ENCODE data around the gene ABI3BP. TPM values are rescaled to one million over a fixed set of nuclear protein-coding genes. Genes with fewer than 3 reads are reported as not detected.

The ABI3BP gene
- total and polyA plus RNA-seq, 4 donors = 1.9 to 4.2 (median 2.4) TPM

DNA sequence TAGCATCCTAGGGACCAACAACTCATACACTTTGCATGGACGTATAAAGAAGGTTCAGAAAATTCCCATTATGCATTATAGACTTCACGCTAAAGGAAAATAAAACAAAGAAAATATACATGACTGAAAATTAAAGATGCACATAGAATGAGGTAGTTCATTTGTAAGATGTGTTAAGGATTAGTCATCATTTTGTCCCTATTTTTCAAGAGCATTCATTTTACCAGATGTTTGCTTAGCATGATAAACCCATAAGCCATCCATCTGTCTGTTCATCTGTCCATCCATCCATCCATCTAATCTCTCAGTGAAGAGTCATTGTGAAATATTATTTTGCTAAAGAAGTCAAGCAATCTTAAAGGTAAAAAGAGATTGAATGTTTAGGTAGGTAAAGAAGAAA is 203.6 kb downstream of the ABI3BP start:
- Histone ChIP-seq H3K4me3 (ENCODE audit: low read depth in 1 of 3, low read length in 3 of 3) (no peak overlapping the region), H3K4me1 (ENCODE audit: control insufficient read depth in 4 of 4, insufficient read depth in 4 of 4, low read length in 3 of 4) (no peaks in the 10 kb centered on the region), H3K36me3 (ENCODE audit: control insufficient read depth in 4 of 4, insufficient read depth in 3 of 4, low read depth in 1 of 4, low read length in 3 of 4) (no peaks in the 10 kb centered on the region), H3K9me3 (ENCODE audit: control insufficient read depth in 4 of 4, low read length in 3 of 4) (peaks cover 0 to 5% (median 0%) of the 10 kb centered on the region in 4 donors), H3K9ac (ENCODE audit: low read depth in 1 of 2, low read length in 2 of 2) (no peak overlapping the region), H3K27ac (ENCODE audit: low read depth in 1 of 2, low read length in 2 of 2) (no peak overlapping the region), H3K27me3 (ENCODE audit: control insufficient read depth in 4 of 4, insufficient read depth in 4 of 4, low read length in 3 of 4) (no peaks in the 10 kb centered on the region)
- no peak for DNase-seq (ENCODE audit: low spot score)
- TF ChIP-seq HNF4A (conservative IDR thresholded peaks at IDR 0.05) = no peak
- TF ChIP-seq YY1 (IDR thresholded peaks at IDR 0.05) = no peak
- no peak for TF ChIP-seq TAF1 (conservative IDR thresholded peaks at IDR 0.05)
- whole genome bisulfite sequencing = 94% methylated on average over 2 of the region's 2 CpGs

DNA sequence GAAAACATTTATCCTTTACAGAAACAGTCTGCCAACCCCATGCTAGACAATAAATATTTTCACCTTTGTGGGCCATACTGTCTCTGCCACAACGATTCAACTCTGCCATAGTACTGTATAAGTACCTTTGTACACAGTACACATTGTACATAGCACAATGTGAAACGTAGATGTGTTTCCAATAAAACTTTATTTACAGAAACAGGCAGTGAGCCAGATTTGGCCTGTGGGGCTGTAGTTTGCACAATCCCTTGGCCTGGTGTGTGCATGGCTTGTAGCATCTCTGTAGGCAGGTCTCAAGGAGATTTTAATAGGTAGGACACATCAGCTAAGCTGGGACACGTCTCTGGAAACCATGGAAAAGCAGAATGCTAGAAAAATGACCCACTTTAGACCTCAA is 209.6 kb downstream of the ABI3BP start:
- Histone ChIP-seq H3K4me3 (ENCODE audit: low read depth in 1 of 3, low read length in 3 of 3) (no peak overlapping the region), H3K9ac (ENCODE audit: low read depth in 1 of 2, low read length in 2 of 2) (no peak overlapping the region), H3K4me1 (ENCODE audit: control insufficient read depth in 4 of 4, insufficient read depth in 4 of 4, low read length in 3 of 4) (no peaks in the 10 kb centered on the region), H3K27me3 (ENCODE audit: control insufficient read depth in 4 of 4, insufficient read depth in 4 of 4, low read length in 3 of 4) (no peaks in the 10 kb centered on the region), H3K9me3 (ENCODE audit: control insufficient read depth in 4 of 4, low read length in 3 of 4) (peaks cover 0 to 5% (median 0%) of the 10 kb centered on the region in 4 donors), H3K27ac (ENCODE audit: low read depth in 1 of 2, low read length in 2 of 2) (no peak overlapping the region), H3K36me3 (ENCODE audit: control insufficient read depth in 4 of 4, insufficient read depth in 3 of 4, low read depth in 1 of 4, low read length in 3 of 4) (no peaks in the 10 kb centered on the region)
- 82% methylated on average over 3 of the region's 3 CpGs for WGBS
- DNase-seq (ENCODE audit: low spot score) = no peak
- TF ChIP-seq JUND (IDR thresholded peaks at IDR 0.05) (no peak), SP1 (IDR thresholded peaks at IDR 0.05) (no peak), NR2F2 (IDR thresholded peaks at IDR 0.05) (no peak), TAF1 (conservative IDR thresholded peaks at IDR 0.05) (no peak), GABPA (IDR thresholded peaks at IDR 0.05 in 1 of 2, conservative IDR thresholded peaks at IDR 0.05 in 1 of 2) (no peak), HNF4G (IDR thresholded peaks at IDR 0.05) (no peak), RXRA (IDR thresholded peaks at IDR 0.05) (no peak), EGR1 (IDR thresholded peaks at IDR 0.05; ENCODE audit: low read depth in 2 of 2) (no peak), HNF4A (conservative IDR thresholded peaks at IDR 0.05) (no peak)
- TF ChIP-seq, protein P1, sequence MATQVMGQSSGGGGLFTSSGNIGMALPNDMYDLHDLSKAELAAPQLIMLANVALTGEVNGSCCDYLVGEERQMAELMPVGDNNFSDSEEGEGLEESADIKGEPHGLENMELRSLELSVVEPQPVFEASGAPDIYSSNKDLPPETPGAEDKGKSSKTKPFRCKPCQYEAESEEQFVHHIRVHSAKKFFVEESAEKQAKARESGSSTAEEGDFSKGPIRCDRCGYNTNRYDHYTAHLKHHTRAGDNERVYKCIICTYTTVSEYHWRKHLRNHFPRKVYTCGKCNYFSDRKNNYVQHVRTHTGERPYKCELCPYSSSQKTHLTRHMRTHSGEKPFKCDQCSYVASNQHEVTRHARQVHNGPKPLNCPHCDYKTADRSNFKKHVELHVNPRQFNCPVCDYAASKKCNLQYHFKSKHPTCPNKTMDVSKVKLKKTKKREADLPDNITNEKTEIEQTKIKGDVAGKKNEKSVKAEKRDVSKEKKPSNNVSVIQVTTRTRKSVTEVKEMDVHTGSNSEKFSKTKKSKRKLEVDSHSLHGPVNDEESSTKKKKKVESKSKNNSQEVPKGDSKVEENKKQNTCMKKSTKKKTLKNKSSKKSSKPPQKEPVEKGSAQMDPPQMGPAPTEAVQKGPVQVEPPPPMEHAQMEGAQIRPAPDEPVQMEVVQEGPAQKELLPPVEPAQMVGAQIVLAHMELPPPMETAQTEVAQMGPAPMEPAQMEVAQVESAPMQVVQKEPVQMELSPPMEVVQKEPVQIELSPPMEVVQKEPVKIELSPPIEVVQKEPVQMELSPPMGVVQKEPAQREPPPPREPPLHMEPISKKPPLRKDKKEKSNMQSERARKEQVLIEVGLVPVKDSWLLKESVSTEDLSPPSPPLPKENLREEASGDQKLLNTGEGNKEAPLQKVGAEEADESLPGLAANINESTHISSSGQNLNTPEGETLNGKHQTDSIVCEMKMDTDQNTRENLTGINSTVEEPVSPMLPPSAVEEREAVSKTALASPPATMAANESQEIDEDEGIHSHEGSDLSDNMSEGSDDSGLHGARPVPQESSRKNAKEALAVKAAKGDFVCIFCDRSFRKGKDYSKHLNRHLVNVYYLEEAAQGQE (IDR thresholded peaks at IDR 0.05) = no peak
- TF ChIP-seq, protein P2, sequence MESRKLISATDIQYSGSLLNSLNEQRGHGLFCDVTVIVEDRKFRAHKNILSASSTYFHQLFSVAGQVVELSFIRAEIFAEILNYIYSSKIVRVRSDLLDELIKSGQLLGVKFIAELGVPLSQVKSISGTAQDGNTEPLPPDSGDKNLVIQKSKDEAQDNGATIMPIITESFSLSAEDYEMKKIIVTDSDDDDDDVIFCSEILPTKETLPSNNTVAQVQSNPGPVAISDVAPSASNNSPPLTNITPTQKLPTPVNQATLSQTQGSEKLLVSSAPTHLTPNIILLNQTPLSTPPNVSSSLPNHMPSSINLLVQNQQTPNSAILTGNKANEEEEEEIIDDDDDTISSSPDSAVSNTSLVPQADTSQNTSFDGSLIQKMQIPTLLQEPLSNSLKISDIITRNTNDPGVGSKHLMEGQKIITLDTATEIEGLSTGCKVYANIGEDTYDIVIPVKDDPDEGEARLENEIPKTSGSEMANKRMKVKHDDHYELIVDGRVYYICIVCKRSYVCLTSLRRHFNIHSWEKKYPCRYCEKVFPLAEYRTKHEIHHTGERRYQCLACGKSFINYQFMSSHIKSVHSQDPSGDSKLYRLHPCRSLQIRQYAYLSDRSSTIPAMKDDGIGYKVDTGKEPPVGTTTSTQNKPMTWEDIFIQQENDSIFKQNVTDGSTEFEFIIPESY (IDR thresholded peaks at IDR 0.05) = no peak
- TF ChIP-seq, protein P3, sequence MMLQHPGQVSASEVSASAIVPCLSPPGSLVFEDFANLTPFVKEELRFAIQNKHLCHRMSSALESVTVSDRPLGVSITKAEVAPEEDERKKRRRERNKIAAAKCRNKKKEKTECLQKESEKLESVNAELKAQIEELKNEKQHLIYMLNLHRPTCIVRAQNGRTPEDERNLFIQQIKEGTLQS (IDR thresholded peaks at IDR 0.05) = no peak

DNA sequence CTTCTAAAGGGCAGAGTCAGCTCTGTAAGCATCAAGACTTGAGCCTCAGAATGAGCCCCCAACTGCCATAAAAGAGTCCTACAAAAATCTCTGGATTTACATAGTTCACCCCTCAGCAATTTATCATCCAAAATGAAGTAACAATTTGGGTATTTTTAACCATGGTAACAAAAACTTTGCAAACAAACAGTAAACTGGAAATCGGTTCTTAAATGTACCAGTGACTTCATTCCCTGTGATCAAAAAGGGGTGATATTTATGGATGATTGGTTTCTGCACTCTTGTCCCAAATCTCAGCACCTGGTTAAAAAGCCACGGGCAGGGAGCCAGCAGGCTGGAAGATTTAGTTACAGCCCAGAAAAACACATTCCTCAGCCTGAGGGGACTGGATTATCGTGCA is 210.3 kb downstream of the ABI3BP start:
- Histone ChIP-seq H3K36me3 (ENCODE audit: control insufficient read depth in 4 of 4, insufficient read depth in 3 of 4, low read depth in 1 of 4, low read length in 3 of 4) (no peaks in the 10 kb centered on the region), H3K4me3 (ENCODE audit: low read depth in 1 of 3, low read length in 3 of 3) (no peak overlapping the region), H3K27me3 (ENCODE audit: control insufficient read depth in 4 of 4, insufficient read depth in 4 of 4, low read length in 3 of 4) (no peaks in the 10 kb centered on the region), H3K27ac (ENCODE audit: low read depth in 1 of 2, low read length in 2 of 2) (no peak overlapping the region), H3K4me1 (ENCODE audit: control insufficient read depth in 4 of 4, insufficient read depth in 4 of 4, low read length in 3 of 4) (no peaks in the 10 kb centered on the region), H3K9me3 (ENCODE audit: control insufficient read depth in 4 of 4, low read length in 3 of 4) (peaks cover 0 to 5% (median 0%) of the 10 kb centered on the region in 4 donors), H3K9ac (ENCODE audit: low read depth in 1 of 2, low read length in 2 of 2) (no peak overlapping the region)
- WGBS = 87% methylated on average over 3 of the region's 3 CpGs
- DNase-seq (ENCODE audit: low spot score) = no peak
- TF ChIP-seq YY1 (IDR thresholded peaks at IDR 0.05) (no peak), EGR1 (IDR thresholded peaks at IDR 0.05; ENCODE audit: low read depth in 2 of 2) (no peak), TAF1 (conservative IDR thresholded peaks at IDR 0.05) (no peak), SP1 (IDR thresholded peaks at IDR 0.05) (no peak), FOXA2 (IDR thresholded peaks at IDR 0.05) (no peak), NR2F2 (IDR thresholded peaks at IDR 0.05) (no peak)
- TF ChIP-seq, protein P4, sequence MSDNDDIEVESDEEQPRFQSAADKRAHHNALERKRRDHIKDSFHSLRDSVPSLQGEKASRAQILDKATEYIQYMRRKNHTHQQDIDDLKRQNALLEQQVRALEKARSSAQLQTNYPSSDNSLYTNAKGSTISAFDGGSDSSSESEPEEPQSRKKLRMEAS (IDR thresholded peaks at IDR 0.05) = no peak
- TF ChIP-seq, protein P5, sequence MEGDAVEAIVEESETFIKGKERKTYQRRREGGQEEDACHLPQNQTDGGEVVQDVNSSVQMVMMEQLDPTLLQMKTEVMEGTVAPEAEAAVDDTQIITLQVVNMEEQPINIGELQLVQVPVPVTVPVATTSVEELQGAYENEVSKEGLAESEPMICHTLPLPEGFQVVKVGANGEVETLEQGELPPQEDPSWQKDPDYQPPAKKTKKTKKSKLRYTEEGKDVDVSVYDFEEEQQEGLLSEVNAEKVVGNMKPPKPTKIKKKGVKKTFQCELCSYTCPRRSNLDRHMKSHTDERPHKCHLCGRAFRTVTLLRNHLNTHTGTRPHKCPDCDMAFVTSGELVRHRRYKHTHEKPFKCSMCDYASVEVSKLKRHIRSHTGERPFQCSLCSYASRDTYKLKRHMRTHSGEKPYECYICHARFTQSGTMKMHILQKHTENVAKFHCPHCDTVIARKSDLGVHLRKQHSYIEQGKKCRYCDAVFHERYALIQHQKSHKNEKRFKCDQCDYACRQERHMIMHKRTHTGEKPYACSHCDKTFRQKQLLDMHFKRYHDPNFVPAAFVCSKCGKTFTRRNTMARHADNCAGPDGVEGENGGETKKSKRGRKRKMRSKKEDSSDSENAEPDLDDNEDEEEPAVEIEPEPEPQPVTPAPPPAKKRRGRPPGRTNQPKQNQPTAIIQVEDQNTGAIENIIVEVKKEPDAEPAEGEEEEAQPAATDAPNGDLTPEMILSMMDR (IDR thresholded peaks at IDR 0.05; ENCODE audit: low read depth, low read length, missing input control) = no peak
- TF ChIP-seq, protein P1 (IDR thresholded peaks at IDR 0.05) = no peak
